Gastrocnemius medialis (tissue), 4 donors: ENCODE results near the gene MT1E.

Experiments
- POLR2A ChIP-seq, 2 donors: fragments of 450-650 bp; IDR thresholded peaks; one replicate each; pipeline ENCODE4 v1.6.1; 2017; ENCODE audit warnings: antibody characterized with exemption in 2 of 2, mild to moderate bottlenecking in 2 of 2, moderate library complexity in 2 of 2
- TF ChIP-seq, protein P1 (sequence below), 5 experiments: fragments of 450-650 bp in 3 of 5; fragments of 200-600 bp in 2 of 5; sonication (generic) in 2 of 5; IDR thresholded peaks in 4 of 5; conservative IDR thresholded peaks in 1 of 5; 1 replicate in 4 of 5; 2 replicates in 1 of 5; pipeline ENCODE4 v1.5.1; 2016 to 2019; ENCODE audit warnings: antibody characterized with exemption in 5 of 5, mild to moderate bottlenecking in 3 of 5, moderate library complexity in 3 of 5

DNA sequence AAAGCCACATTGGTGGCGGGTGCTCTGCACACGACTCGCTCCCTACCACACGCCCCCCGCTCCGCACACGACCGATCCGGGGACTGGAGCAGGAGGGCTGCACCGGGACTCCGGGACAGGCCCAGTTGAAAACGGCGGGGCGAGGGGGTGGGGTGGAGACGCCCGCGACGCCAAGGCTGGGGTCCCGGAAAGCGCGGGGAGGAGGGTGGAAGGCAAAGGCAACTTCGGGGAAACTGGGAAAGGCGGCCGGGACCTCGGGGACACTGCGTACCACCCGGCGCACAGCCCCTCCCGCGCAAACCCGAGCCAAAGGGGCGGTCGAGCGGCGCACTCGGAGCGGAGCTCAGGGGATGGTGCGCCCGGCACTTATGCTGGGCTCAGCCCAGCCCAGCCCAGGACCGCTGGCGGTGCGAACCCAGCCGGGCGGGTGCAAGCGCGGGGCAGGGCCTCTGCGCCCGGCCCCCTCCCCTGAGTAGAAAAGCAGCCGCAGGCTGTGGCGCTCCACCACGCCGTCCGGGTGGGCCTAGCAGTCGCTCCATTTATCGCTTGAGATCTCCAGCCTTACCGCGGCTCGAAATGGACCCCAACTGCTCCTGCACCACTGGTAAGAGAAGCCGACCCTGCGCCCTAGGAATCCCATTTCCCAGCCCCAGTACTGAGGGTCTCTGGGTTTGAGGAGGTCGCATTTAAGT is 6.7 kb downstream of the MT1E start, which contains the start of gene MT1M:
- TF ChIP-seq, protein P1, sequence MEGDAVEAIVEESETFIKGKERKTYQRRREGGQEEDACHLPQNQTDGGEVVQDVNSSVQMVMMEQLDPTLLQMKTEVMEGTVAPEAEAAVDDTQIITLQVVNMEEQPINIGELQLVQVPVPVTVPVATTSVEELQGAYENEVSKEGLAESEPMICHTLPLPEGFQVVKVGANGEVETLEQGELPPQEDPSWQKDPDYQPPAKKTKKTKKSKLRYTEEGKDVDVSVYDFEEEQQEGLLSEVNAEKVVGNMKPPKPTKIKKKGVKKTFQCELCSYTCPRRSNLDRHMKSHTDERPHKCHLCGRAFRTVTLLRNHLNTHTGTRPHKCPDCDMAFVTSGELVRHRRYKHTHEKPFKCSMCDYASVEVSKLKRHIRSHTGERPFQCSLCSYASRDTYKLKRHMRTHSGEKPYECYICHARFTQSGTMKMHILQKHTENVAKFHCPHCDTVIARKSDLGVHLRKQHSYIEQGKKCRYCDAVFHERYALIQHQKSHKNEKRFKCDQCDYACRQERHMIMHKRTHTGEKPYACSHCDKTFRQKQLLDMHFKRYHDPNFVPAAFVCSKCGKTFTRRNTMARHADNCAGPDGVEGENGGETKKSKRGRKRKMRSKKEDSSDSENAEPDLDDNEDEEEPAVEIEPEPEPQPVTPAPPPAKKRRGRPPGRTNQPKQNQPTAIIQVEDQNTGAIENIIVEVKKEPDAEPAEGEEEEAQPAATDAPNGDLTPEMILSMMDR (IDR thresholded peaks at IDR 0.05 in 4 of 5, conservative IDR thresholded peaks at IDR 0.05 in 1 of 5), result no peak
- TF ChIP-seq POLR2A (IDR thresholded peaks at IDR 0.05), result peak; percentile 52 to 65
